Mesothelial cell of epicardium (in vitro differentiated cells): ENCODE measurements around the gene OSBPL8. TPM values are rescaled to one million over a fixed set of nuclear protein-coding genes. Genes with fewer than 3 reads are reported as not detected.
A peak's percentile ranks its signal among the peaks of the same experiment; 100 is the strongest.

Experiments used
- DNase-seq, 2 experiments: peaks; one replicate each; pipeline ENCODE4 v3.0.0; 2021; ENCODE audit warnings: low spot score in 2 of 2; ENCODE audit not compliant: unreplicated experiment in 2 of 2
- H3K27ac Mint-ChIP-seq: 2 replicates; pipeline ENCODE4 v1.8.0; 2021; ENCODE audit warnings: mixed read lengths
- H3K27me3 Mint-ChIP-seq: 2 replicates; pipeline ENCODE4 v1.8.0; 2021; ENCODE audit warnings: low read depth, mixed read lengths
- H3K36me3 Mint-ChIP-seq: 2 replicates; pipeline ENCODE4 v1.8.0; 2021; ENCODE audit warnings: mixed read lengths
- H3K4me1 Mint-ChIP-seq: 2 replicates; pipeline ENCODE4 v1.8.0; 2021; ENCODE audit warnings: mixed read lengths
- H3K4me3 Mint-ChIP-seq: 2 replicates; pipeline ENCODE4 v1.8.0; 2021; ENCODE audit warnings: mild to moderate bottlenecking, moderate library complexity, mixed read lengths
- H3K9me3 Mint-ChIP-seq: 2 replicates; pipeline ENCODE4 v1.8.0; 2021; ENCODE audit warnings: mixed read lengths
- total RNA-seq: library from RNA; stranded (reverse); gene quantifications from 3 replicates; pipeline ENCODE4 v1.2.1, GENCODE V29; 2021
- TF ChIP-seq, protein P1 (sequence below): fragments of 200-600 bp; sonication (generic); IDR thresholded peaks from one replicate; pipeline ENCODE4 v1.5.0; 2021; ENCODE audit warnings: antibody characterized with exemption; ENCODE audit not compliant: unreplicated experiment

The OSBPL8 gene
- total RNA-seq, 1 donor from 2014 or later, result 51.5 TPM

DNA sequence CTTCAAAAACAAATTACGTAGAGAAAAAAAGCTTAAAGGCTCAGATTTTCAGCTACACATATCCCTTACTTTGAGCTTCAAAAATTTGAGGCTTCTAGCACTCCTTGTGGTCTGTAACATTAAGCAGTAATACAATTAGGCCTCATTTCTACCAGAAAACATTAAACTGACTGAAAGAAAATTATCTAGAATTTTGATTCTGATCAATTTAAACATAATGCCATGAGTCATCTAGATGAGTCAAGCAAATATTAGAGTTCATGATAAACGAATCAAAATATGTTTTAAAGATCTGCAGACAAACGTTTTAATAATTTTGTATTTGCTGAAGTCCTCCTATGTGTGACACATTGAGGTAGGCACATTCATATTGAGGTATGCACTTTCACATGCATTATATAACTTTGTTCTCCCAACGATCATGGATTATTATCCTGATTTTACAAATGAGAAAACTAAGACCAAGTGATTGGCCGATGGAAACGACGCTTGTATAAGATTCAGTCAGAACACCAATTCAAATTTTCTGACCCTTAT, 4.3 kb downstream of the OSBPL8 start:
- H3K9me3 Mint-ChIP-seq, result no peaks in the 10 kb centered on the region
- TF ChIP-seq, protein P1, sequence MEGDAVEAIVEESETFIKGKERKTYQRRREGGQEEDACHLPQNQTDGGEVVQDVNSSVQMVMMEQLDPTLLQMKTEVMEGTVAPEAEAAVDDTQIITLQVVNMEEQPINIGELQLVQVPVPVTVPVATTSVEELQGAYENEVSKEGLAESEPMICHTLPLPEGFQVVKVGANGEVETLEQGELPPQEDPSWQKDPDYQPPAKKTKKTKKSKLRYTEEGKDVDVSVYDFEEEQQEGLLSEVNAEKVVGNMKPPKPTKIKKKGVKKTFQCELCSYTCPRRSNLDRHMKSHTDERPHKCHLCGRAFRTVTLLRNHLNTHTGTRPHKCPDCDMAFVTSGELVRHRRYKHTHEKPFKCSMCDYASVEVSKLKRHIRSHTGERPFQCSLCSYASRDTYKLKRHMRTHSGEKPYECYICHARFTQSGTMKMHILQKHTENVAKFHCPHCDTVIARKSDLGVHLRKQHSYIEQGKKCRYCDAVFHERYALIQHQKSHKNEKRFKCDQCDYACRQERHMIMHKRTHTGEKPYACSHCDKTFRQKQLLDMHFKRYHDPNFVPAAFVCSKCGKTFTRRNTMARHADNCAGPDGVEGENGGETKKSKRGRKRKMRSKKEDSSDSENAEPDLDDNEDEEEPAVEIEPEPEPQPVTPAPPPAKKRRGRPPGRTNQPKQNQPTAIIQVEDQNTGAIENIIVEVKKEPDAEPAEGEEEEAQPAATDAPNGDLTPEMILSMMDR, result no peak

DNA sequence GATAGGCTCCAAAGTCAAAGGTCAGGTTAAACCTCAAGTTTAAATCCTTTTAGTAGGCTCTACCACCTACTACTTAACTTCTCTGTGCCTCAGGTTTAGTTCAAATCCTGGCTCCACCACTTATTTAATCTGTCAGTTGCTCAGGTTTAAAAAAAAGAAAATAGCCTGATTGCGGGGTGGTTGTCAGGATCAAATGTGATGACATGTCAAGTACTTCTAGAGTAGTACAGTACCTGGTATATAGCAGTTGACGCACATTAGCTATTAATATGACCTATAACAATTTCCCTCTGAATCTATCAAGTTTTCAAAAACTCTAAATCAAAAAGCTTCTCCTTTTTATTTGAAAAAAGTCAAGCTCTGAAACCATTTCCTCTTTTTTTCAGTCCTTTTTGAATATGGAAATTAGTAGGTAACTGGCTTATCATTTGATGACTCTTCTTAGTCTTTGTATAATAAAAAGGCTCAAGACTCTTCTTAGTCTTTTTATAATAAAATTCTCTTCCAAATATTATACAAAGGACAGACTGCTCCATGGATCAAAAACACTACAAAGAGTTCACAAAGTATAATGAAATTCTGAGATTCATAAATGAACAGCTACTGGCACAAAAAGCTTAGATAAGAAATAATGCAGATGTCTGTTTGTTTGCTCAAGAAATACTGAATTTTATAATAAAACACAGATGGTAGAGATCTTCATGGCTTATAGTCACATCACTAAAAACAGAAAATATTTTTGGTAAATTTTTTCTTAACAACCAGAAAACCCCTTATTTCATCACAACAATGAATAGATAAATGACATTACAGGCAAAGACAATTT, 5.0 kb downstream of the OSBPL8 start:
- Mint-ChIP-seq H3K4me1 (peaks cover 25% of the 10 kb centered on the region), H3K27me3 (no peaks in the 10 kb centered on the region), H3K27ac (no peak overlapping the region), H3K4me3 (no peak overlapping the region), H3K36me3 (no peaks in the 10 kb centered on the region), H3K9me3 (no peaks in the 10 kb centered on the region)
- DNase-seq, result no peak
- TF ChIP-seq, protein P1, result no peak

More for the DNA sequence above, 4.3 kb downstream of the OSBPL8 start:
- H3K4me1 Mint-ChIP-seq, result peaks cover 30% of the 10 kb centered on the region
- H3K27ac Mint-ChIP-seq, result no peak overlapping the region
- H3K36me3 Mint-ChIP-seq, result no peaks in the 10 kb centered on the region
- H3K27me3 Mint-ChIP-seq, result no peaks in the 10 kb centered on the region
- no peak overlapping the region for H3K4me3 Mint-ChIP-seq
- DNase-seq, result no peak

DNA sequence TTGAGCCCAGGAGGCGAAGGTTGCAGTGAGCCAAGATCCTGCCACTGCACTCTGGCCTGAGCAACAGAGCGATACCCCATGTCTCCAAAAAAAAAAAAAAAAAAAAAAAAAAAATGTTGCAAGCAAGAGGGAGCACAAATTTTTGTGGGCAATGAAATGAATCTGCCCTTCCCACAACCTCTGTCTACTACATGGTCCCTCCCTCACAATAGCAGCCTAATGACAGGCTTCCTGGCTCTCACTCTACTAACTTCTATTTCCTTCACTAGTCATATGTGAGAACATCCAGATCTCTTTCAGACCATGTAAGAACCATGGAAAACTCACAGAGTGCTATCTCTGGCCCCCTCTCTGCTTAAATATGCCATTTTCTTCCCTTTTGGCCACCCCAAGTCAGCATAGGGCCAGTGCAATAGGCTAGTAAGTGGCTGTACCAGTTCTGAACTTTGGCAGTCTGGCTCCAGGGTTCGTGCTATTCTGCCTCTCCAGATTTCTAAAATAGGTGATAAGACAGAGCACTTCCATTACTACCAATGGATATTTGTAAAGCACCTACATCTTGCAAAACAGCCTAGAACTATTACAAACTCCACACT, 7.1 kb downstream of the OSBPL8 start:
- Mint-ChIP-seq H3K27ac (no peak overlapping the region), H3K9me3 (no peaks in the 10 kb centered on the region), H3K36me3 (no peaks in the 10 kb centered on the region), H3K4me3 (no peak overlapping the region), H3K4me1 (peaks cover 35% of the 10 kb centered on the region), H3K27me3 (no peaks in the 10 kb centered on the region)
- TF ChIP-seq, protein P1, result no peak
- DNase-seq, result no peak

DNA sequence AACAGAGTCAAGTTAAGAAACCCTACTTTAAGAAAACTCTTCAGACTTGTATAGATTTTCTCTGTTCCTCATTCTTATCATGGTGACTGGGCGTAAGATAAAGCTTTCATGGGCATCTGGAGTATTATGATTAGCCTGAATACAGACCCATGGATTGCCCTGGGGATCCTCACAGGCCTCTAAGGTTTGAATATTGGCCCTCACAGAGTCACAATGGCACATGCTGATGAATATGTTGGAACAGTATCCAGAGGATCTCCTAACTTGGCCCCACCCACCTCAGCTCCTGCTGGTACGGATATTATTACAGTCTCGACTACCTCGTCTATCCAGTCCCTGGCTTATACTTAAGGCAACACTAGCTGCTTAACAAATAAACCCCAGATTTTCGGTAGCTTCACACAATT, 8.1 kb downstream of the OSBPL8 start:
- Mint-ChIP-seq H3K27ac (no peak overlapping the region), H3K36me3 (no peaks in the 10 kb centered on the region), H3K27me3 (no peaks in the 10 kb centered on the region), H3K4me3 (no peak overlapping the region), H3K9me3 (no peaks in the 10 kb centered on the region), H3K4me1 (peaks cover 45% of the 10 kb centered on the region)
- no peak for DNase-seq
- TF ChIP-seq, protein P1, result no peak

DNA sequence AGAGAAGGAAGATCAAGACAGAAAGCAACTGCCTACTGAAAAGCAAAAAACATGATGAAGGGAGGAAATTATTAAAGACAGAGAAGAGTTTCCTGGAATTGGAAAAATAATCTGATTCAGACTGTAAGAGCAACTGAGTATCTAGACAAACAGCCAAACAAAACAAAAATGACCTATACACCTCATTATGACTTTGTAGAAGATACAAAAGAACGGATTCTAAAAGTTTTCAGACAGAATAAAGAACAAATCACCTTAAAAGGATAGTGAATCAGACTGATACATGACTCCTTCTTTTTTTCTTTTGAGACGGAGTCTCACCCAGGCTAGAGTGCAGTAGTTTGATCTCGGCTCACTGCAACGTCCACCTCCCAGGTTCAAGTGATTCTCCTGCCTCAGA, 10.4 kb downstream of the OSBPL8 start:
- Mint-ChIP-seq H3K9me3 (no peaks in the 10 kb centered on the region), H3K36me3 (no peaks in the 10 kb centered on the region), H3K4me3 (no peak overlapping the region), H3K4me1 (peaks cover 46% of the 10 kb centered on the region), H3K27me3 (no peaks in the 10 kb centered on the region), H3K27ac (peak overlapping the region; percentile 58)
- DNase-seq, result no peak
- TF ChIP-seq, protein P1, result no peak
